SW 1271 (cell line): ENCODE data around the gene NUPR1.
"Not testable (repeated sequence)": the region's sequence is repeated elsewhere in the genome, so short reads cannot be mapped to it uniquely, and the experiment has no call there.

Source experiments
- DNase-seq, 2 experiments: peaks; one replicate each; lab custom pipeline; 2025; lab: John Stamatoyannopoulos, UW

Gene NUPR1

GRCh38 chr16:28554634-28555423 is 16.1 kb upstream of the NUPR1 start:
- DNase-seq = no peak

GRCh38 chr16:28553776-28554633 is 15.2 kb upstream of the NUPR1 start, which contains the start of gene SGF29:
TSS of gene SGF29 (plus strand) at chr16:28553920. CDS start at chr16:28581070, 27,150 bp downstream.
- DNase-seq = peak; percentile 86 to 92

- peak in 1 of 2 experiments; percentile 55 for DNase-seq
Observed at GRCh38 chr16:28549301-28549899, 10.6 kb upstream of the NUPR1 start.

DNA sequence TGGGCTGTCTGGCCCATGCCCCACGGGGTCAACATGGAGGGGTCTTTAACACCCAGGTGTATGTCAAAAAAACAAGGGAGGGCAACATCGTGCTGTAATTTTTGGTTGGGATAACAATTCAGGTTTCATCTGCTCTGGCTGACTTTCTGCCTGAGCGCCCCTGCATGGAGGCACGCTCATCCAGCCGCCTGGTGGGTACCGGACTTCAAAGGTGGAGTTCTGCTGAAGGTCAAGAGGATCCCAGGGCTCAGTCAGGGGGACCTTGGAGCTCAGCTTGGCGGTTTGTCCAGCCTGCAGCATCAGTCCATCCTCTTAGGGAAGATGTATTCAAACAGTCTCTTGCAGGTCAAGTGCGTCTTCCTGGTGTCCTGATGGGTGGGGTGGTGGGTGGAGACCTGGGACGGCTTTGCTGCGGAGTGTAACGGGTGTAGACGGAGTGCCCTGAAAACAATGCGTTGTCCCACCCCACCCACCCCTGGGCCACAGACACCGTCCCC is 9.6 kb upstream of the NUPR1 start:
- no peak for DNase-seq

GRCh38 chr16:28546626-28547025 is 7.9 kb upstream of the NUPR1 start:
- DNase-seq = no peak

DNA sequence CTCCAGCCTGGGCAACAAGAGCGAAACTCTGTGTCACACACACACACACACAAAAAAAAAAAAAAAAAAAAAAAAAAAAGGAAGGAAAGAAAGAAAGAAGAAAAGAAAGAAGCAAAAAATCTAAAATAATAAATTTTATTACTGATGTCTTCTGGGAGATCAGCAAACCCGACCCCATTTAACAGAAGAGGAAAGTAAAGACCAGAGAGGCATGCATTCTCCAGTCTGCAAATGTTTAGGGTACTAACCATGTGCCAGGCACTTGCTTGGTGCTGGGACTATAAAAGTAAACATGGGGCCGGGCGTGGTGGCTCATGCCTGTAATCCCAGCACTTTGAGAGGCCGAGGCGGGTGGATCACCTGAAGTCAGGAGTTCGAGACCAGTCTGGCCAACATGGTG is 7.2 kb upstream of the NUPR1 start:
- DNase-seq = not testable (repeated sequence)

GRCh38 chr16:28544998-28545397 is 6.2 kb upstream of the NUPR1 start:
- DNase-seq = no peak

DNA sequence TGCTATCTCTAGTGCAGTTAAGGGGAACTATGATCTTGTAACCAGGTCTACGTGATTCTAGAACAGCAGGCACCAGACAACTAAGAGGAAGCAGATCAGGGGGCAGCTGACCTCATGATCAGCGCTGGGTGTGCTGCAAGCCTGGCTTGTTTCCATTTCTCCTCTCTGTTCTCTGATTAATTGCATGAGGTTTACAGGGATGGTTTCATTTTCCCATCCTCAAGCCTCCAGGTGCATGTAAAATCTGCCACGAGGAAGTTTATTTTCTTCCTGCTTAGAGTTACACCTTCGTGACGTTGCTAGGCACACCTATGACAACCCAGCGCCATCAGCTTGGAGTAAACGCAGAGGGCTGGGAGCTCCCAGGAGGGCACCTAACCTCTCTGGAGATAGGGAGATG is 4.3 kb upstream of the NUPR1 start:
- DNase-seq = no peak

- DNase-seq = no peak
Observed at GRCh38 chr16:28542646-28543045, 3.9 kb upstream of the NUPR1 start.

DNA sequence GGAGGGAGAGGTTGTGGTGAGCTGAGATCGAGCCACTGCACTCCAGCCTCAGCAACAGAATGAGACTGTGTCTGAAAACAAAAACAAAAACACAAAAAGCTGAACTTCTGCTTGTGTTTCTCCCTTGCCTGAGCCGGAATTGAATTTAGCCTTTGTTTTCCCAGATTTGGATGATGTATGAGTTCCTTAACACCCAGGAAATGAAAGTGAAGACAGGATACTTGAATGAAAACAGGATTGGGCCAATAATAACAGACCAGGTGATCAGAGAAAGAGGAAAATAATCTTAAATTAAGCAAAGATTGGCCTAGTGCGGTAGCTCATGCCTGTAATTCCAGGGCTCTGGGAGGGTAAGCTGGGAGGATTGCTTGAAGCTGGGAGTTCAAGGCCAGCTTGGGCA is 1.6 kb upstream of the NUPR1 start:
- no peak for DNase-seq

DNA sequence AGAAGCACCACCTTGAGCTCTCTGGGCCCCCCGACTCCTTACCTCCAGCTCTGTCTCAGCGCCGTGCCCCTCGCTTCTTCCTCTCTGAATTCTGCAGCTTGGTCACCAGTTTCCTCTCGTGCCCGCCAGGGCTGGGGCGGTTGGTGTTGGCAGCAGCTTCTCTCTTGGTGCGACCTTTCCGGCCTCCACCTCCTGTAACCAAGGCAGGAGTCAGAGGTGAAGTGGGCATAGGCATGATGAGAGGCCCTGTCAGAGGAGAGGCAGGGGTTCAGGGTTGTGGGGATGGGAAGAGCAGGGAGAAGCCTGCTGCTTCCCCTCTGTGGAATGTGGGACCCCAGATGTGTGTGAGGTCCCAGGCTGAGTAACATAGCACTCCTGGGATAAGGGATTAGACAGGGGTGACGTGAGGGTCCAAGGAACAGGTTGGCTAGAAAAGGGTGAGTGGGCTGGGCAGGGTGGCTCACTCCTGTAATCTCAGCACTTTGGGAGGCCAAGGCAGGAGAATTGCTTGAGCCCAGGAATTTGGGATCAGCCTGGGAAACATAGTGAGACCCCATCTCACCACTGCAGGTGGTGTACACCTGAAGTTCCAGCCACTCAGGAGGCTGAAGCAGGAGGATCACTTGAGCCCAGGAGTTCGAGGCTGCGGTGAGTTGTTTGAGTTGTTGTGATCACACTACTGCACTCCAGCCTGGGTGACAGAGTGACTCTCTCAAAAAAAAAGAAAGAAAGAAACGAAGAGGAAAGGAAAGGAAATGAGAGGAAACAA is 626 bp downstream of the NUPR1 start:
- no peak for DNase-seq

- no peak for DNase-seq
Observed at GRCh38 chr16:28537076-28537475, 1.7 kb downstream of the NUPR1 start.

GRCh38 chr16:28534542-28535373 is 4.0 kb downstream of the NUPR1 start:
- DNase-seq = no peak

- DNase-seq = no peak
Observed at GRCh38 chr16:28532940-28533647, 5.7 kb downstream of the NUPR1 start.

GRCh38 chr16:28531777-28532744 is 6.7 kb downstream of the NUPR1 start:
- peak in 1 of 2 experiments; percentile 27 for DNase-seq

DNA sequence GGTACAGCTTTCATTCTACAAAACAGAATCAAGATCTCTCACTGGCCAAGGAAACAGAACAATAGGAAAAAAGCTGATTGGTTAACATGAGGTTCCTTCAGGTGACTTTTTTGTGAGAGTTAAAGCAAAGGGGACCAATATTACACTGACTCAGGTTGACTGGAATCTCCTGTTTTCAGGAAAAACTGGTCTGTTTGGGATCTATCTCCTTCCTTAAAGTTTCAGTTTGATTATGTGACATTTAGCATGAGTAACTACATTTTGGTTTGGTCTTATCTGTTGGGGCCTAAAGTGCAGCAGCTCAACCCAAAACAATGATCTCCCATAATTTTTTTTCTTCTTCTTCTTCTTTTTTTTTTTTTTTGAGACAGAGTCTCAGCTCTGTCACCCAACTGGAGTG is 9.7 kb downstream of the NUPR1 start:
- DNase-seq = no peak

GRCh38 chr16:28528463-28528867 is 10.3 kb downstream of the NUPR1 start:
- no peak for DNase-seq

GRCh38 chr16:28527985-28528384 is 10.8 kb downstream of the NUPR1 start:
- DNase-seq = no peak
